Measurements from ENCODE around the gene CD19.

DNA sequence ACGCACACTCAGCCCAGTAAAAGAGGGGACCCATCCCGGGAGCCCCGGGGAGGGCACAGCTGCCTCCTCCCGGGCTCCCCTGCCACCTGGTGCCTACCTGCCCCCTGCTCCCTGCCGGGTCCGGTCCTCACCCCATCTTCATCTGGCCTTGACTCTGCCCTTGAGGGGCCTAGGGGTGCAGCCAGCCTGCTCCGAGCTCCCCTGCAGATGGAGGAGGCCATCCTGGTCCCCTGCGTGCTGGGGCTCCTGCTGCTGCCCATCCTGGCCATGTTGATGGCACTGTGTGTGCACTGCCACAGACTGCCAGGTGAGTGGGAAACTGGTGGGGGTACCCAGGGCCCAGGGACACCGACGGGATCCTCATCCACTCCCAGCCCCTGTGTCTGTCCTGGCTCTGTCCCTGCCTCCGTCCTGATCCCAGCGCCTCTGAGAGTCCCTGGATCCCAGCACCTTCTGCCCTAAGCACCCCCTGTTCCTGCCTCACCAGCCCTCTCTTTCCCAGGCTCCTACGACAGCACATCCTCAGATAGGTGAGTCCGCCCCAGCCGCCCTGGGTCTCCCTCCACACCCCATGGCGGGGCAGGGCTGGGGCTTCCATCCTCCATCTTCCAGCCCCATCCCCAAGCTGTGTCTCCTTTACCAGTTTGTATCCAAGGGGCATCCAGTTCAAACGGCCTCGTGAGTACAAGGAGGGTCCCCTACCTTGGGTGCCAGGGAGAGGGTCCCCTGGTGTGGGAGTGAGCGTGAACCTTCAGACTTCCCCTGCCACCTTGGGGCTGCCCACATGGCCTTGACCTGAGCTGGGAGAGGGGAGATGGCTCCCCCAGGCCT is 53.7 kb downstream of the CD19 start:
- TF ChIP-seq, protein P1, sequence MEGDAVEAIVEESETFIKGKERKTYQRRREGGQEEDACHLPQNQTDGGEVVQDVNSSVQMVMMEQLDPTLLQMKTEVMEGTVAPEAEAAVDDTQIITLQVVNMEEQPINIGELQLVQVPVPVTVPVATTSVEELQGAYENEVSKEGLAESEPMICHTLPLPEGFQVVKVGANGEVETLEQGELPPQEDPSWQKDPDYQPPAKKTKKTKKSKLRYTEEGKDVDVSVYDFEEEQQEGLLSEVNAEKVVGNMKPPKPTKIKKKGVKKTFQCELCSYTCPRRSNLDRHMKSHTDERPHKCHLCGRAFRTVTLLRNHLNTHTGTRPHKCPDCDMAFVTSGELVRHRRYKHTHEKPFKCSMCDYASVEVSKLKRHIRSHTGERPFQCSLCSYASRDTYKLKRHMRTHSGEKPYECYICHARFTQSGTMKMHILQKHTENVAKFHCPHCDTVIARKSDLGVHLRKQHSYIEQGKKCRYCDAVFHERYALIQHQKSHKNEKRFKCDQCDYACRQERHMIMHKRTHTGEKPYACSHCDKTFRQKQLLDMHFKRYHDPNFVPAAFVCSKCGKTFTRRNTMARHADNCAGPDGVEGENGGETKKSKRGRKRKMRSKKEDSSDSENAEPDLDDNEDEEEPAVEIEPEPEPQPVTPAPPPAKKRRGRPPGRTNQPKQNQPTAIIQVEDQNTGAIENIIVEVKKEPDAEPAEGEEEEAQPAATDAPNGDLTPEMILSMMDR (IDR thresholded peaks at IDR 0.05), result no peak
- TF ChIP-seq POLR2A (IDR thresholded peaks at IDR 0.05), result no peak

Measured in adrenal gland (tissue), 5 donors.